Calu3 (cell line): ENCODE data around the gene CHRNA3. TPM values are rescaled to one million over a fixed set of nuclear protein-coding genes. Genes with fewer than 3 reads are reported as not detected.
A peak's percentile ranks its signal among the peaks of the same experiment; 100 is the strongest.

ENCODE experiments used
- BruUV-seq: library from RNA; stranded (reverse); fragments of 400-500 nt; replicated peaks from 2 replicates; lab custom pipeline; 2021; lab: Mats Ljungman, UMichigan
- CTCF ChIA-PET: fragments of 300-600 bp; sonication (Branson Sonifier 250); formaldehyde crosslinking; loops from one replicate; lab custom pipeline; 2022; ENCODE audit warnings: antibody characterized with exemption; lab: Charles Lee
- DNase-seq: peaks from one replicate; pipeline ENCODE4 v3.0.0; 2022
- H3K27ac Mint-ChIP-seq: one replicate; pipeline ENCODE4 v1.8.0; 2022; ENCODE audit warnings: mixed read lengths; ENCODE audit not compliant: unreplicated experiment
- H3K27me3 Mint-ChIP-seq: one replicate; pipeline ENCODE4 v1.8.0; 2022; ENCODE audit warnings: mixed read lengths; ENCODE audit not compliant: unreplicated experiment
- H3K36me3 Mint-ChIP-seq: one replicate; pipeline ENCODE4 v1.8.0; 2022; ENCODE audit warnings: mild to moderate bottlenecking, moderate library complexity, mixed read lengths; ENCODE audit not compliant: insufficient read depth, unreplicated experiment
- H3K4me1 Mint-ChIP-seq: one replicate; pipeline ENCODE4 v1.8.0; 2022; ENCODE audit warnings: mild to moderate bottlenecking, low read depth, mixed read lengths; ENCODE audit not compliant: unreplicated experiment
- H3K4me3 Mint-ChIP-seq: one replicate; pipeline ENCODE4 v1.8.0; 2022; ENCODE audit warnings: mild to moderate bottlenecking, low read depth, moderate library complexity, mixed read lengths; ENCODE audit not compliant: unreplicated experiment
- H3K9me3 Mint-ChIP-seq: one replicate; pipeline ENCODE4 v1.8.0; 2022; ENCODE audit warnings: low read depth, mixed read lengths; ENCODE audit not compliant: unreplicated experiment
- CTCF ChIP-seq: fragments of 200-600 bp; IDR thresholded peaks from one replicate; pipeline ENCODE4 v1.8.0; 2022; ENCODE audit warnings: antibody characterized with exemption; ENCODE audit not compliant: unreplicated experiment
- intact Hi-C: fragments of 100-400 bp; cut with micrococcal nuclease; formaldehyde crosslinking; loops from one replicate; pipeline ENCODE4 v1.10.0; 2022; ENCODE audit not compliant: unreplicated experiment
- total RNA-seq: library from RNA; stranded (reverse); gene quantifications from 2 replicates; pipeline ENCODE4 v1.2.3, GENCODE V29; 2022

Gene CHRNA3
- total RNA-seq, 1 experiment from 2014 or later = not detected

DNA sequence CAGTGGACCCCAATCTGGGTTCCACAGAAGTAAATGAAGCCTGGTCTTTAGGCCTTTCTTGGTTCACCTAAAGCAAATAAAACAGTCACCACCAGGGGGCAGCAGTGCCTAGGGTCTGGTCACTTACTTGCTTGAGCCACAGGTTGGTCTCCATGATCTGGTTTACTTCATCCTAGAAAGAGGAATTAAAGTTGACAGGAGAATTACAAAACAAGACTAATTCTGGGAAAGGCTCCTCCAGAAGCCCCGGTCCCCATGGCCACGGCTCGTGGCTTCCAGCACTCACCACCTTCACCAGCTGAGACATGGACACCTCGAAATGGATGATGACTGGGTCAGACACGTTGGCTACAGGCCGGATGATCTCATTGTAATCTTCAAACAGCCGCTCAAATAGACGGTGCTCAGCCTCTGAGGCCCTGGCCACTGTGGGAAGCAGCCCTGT lies 2.3 kb downstream of the CHRNA3 start:
- H3K27ac Mint-ChIP-seq = no peak overlapping the region

GRCh38 chr15:78618064-78618463 lies 2.7 kb downstream of the CHRNA3 start:
- intact Hi-C loops = loop anchor here (1.0 kb wide), 2 partner anchors 91 to 133 kb away; no protein-coding TSS in a partner anchor
- CTCF ChIA-PET = no interaction called here
- H3K9me3 Mint-ChIP-seq = no peaks in the 10 kb centered on the region
- H3K36me3 Mint-ChIP-seq = no peaks in the 10 kb centered on the region
- no TSS peak for BruUV-seq
- DNase-seq = no peak
- H3K27ac Mint-ChIP-seq = no peak overlapping the region
- TF ChIP-seq CTCF = no peak
- no peak overlapping the region for H3K4me3 Mint-ChIP-seq
- H3K27me3 Mint-ChIP-seq = peaks cover 52% of the 10 kb centered on the region
- no peaks in the 10 kb centered on the region for H3K4me1 Mint-ChIP-seq

More for the DNA sequence above, 2.3 kb downstream of the CHRNA3 start:
- peak; percentile 86 for TF ChIP-seq CTCF
- peaks cover 57% of the 10 kb centered on the region for H3K27me3 Mint-ChIP-seq
- H3K36me3 Mint-ChIP-seq = no peaks in the 10 kb centered on the region
- no peaks in the 10 kb centered on the region for H3K9me3 Mint-ChIP-seq
- BruUV-seq = no TSS peak
- intact Hi-C loops = loop anchor here (1.0 kb wide), 2 partner anchors 91 to 133 kb away; no protein-coding TSS in a partner anchor
- peak; percentile 95 for DNase-seq
- no peak overlapping the region for H3K4me3 Mint-ChIP-seq
- CTCF ChIA-PET = no interaction called here
- H3K4me1 Mint-ChIP-seq = no peaks in the 10 kb centered on the region

DNA sequence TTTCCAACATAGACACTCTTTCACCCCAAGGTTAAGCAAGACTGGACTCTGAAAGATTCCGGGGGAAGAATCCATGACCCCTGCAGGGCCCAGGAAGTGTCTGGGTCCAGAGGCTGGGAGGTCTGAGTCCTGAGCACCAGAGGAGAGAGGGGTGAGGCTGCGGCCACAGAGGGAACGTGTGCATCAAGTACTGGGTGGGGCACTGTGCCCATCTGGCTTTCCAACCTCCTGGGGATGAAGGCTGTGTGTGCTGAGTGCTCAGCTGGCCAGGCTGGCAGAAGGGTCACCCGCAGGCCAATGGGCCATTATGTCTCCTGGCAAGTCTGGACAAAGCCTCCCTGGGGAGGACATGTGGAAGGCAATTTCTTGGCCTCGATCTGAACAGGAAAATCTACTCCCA lies 3.3 kb downstream of the CHRNA3 start:
- CTCF ChIA-PET = no interaction called here
- Mint-ChIP-seq H3K4me1 (no peaks in the 10 kb centered on the region), H3K27ac (no peak overlapping the region), H3K27me3 (peaks cover 47% of the 10 kb centered on the region), H3K36me3 (no peaks in the 10 kb centered on the region), H3K9me3 (no peaks in the 10 kb centered on the region), H3K4me3 (no peak overlapping the region)
- intact Hi-C loops = no loop called here
- DNase-seq = no peak
- no peak for TF ChIP-seq CTCF
- no TSS peak for BruUV-seq

DNA sequence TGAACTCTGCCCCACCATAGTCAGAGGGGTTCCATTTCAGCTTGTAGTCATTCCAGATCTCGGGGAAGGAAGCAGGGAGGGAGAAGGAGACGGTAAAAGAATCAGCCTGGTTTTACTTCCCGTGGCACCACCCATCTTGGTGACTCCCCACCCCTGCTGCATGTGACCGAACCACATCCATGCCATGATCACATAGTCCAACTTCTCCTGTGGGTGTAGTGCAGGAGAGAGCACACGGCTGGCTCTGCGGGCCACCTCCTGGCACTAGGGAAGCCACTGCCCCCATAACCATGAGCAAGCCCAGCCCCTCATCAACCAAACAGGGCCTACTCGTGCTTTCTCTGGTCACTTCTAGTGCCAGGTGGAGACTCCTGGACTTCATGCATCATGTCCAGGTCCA lies 3.7 kb downstream of the CHRNA3 start:
- Mint-ChIP-seq H3K4me1 (no peaks in the 10 kb centered on the region), H3K9me3 (no peaks in the 10 kb centered on the region), H3K4me3 (no peak overlapping the region), H3K27ac (no peak overlapping the region), H3K27me3 (peaks cover 42% of the 10 kb centered on the region), H3K36me3 (no peaks in the 10 kb centered on the region)
- CTCF ChIA-PET = no interaction called here
- no TSS peak for BruUV-seq
- TF ChIP-seq CTCF = no peak
- no peak for DNase-seq
- intact Hi-C loops = no loop called here
